GM18909 (cell line): Measurements from ENCODE around the gene ANKRD12.
"Not testable (repeated sequence)": the region's sequence is repeated elsewhere in the genome, so short reads cannot be mapped to it uniquely, and the experiment has no call there.

Experiments
- ATAC-seq: cut with Tn5 transposase; IDR thresholded peaks from one replicate; pipeline ENCODE4 v1.9.1; 2021; ENCODE audit warnings: mild to moderate bottlenecking; ENCODE audit not compliant: unreplicated experiment, poor library complexity

Gene ANKRD12

DNA sequence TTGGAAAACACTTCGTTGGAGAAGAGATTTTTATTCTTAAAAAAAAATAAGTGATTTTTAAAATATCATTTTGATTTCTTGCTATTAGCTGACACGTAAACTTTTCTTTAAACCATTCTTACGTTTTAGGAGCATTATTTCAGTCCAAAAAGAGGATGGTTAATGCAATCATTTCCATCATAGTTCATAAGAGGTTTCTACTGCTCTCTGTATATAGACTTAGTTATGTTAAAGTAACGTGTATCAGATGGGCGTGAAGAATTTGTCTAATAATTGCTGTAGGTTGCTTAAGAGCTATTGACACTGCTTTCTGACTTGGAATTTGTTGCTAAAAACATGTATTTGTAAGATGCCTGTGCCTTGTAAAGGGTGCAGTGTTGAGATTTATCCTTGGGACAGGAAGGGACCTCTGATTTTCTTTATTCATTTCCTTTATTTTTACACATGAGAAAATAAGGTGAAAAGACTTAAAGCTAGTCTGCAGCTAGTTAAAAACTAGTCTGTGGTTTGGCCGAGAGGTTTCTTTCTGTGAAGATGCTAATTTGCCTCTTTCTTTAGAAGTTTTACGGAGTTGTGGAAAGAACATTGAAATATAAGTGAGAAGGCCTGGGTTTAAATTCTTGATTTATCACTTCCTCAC is 2.9 kb downstream of the ANKRD12 start:
- ATAC-seq: no peak

DNA sequence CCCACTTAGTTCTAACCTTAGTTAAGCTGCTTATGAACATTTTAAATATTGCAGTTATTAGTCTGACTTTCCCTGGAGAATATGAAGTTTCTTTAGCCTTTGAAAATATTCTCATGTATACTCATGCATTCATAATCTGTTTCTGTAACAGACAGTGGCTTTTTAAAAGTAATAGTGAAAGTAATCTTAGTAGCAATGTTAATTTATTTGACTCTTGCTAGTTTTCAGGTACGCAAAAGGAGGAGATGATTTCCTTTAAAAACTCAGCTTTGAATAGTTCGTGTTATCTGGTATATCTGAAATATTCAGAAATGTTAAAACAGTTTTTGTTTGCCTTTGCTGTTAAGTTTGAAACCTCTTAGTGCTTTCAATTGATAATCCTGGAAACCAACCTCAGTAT is 3.8 kb downstream of the ANKRD12 start:
- no peak for ATAC-seq

DNA sequence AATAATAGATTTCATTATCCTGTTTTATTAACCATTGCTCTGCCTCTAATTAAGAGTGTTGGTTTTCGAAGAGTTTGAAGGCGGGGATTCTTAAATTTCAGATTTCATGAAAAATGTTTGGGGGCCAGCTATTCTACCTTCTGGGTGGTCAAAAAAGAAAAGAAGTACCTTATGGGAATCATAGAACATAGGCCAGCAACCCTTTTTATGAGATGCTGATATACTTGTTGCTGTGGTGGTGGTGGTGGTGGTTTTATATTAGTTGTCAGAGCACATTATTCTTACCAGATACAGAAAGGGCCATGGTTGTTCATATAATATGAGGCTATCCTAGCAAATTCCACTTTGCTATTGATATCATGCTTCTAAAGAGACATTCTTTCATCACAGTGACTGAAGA is 4.4 kb downstream of the ANKRD12 start:
- no peak for ATAC-seq

DNA sequence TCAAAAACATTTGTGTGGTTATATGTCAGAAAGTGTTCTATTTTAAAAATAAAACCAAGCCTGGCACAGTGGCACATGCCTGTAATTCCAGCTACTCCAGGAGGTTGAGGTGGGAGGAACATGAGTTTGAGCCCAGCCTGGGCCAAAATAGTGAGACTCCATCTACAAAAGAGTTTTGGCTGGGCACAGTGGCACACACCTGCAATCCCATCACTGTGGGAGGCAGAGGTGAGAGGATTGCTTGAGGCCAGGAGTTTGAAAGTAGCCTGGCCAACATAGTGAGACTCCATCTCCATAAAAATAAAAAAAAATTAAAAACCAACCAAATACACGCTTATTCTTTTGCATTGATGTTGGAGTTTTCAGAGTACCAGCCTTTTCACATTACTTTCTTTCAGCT is 9.6 kb downstream of the ANKRD12 start:
- no peak for ATAC-seq

DNA sequence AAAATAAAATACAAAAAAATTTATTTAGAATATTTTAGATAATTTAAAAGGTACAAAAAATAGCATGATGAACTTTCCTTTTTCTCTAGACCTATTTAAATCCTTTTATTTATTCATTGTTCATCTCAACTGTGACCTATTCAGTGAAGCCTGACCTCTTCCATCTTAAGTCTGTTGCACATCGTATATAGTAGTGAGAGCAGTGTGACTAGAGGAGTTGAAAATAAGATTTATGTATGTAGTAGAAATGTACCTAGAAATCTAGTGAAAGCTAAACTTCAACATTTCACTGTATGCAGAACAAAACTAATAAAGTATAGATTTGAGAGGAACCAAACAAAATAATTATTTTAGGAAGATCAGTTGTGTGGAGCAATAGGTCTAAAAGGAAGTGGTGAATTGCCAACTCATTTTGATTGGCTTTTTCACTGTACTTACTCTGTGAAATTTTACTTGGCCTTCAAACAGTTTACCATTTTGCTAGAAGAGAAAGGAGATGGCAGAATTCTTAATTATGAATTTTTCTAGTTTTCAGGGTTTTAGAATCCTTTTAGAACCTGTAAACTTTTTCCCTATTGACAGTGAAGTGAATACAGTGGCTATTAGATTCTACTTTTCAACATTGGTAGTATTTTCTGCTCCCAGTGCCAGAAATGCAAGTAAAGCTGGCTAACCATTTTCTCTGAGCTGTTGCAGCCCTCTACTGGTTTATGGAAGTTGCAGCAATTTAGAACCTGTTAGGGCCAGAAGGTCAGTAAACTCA is 11.0 kb downstream of the ANKRD12 start:
- ATAC-seq: peak; percentile 67

DNA sequence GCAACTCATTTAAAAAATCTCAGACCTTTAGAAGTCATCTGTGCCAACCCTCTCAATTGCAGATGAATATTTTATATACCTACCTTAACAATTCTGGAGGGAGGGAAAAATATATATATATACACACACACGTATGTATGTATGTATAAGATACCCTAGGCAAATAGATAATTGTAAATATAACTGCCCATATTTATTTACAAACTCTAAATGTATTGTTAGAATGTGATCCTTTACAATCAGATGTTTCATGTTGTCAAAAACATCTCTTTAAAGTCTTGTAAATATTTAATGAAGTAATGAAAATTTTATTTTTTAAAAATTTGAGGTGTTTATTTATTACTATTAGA is 11.6 kb downstream of the ANKRD12 start:
- no peak for ATAC-seq

DNA sequence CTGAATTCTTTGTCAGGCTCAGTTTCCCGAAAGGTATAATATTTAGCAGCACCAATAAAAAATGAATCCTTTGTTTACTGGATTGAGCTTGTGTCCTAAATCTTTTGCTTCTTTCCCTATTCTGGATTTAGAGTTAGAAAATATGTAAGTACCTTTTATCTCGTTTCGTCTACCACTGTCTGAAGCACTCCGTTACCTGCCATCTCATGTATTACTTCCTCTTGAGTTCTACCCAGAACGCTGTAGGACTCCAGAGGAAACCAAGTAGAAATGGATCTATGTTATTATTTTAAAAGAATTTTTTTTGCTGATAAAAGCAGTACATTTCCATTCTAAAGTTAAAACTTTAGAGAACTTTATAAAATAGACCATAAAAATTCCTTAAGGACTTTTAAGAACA is 13.5 kb downstream of the ANKRD12 start:
- ATAC-seq: no peak

DNA sequence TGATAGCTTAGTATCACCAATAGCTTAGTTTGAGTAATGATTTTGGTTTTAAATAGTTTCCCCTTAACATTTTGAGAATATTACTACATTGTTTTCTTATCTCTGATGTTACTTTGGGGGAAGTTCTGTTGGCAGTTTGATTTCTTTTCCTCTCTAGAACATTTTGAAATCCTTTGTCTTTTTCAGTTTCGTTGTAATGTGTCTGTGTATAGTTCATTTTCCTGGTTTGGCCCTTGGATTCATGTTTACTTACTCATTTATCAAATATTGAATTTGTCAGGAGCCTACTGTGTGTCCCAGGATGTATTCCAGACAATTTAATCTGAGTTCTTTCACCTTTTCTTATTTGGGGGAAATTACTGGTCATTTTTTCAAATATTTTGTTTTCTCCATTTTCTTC is 16.7 kb downstream of the ANKRD12 start:
- no peak for ATAC-seq

DNA sequence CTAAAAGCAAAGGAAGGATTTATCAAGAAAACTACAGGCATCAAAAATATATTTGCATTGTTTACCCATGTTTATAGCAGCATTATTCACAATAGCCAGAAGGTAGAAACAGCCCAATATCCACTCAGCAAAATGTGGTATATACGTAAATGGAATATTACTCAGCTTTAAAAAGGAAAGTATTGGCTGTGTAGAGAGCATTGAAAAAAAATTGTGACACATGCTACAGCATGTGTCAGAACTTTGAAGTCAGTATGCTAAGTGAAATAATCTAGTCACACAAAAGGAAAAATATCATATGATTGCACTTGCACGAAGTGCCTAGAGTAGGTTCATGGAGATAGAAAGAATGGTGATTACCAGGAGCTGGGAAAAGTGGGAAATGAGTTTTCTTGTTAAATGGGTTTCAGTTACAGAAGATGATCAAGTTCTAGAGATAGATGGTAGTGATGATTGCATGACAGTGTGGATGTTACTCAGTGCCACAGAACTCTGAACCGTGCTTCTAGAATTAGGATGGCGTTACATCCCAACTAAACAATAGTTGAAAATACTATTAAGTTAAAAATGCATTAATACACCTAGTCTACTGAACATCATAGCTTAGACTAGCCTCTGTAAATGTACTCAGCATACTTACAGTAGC is 20.1 kb downstream of the ANKRD12 start:
- ATAC-seq: no peak

DNA sequence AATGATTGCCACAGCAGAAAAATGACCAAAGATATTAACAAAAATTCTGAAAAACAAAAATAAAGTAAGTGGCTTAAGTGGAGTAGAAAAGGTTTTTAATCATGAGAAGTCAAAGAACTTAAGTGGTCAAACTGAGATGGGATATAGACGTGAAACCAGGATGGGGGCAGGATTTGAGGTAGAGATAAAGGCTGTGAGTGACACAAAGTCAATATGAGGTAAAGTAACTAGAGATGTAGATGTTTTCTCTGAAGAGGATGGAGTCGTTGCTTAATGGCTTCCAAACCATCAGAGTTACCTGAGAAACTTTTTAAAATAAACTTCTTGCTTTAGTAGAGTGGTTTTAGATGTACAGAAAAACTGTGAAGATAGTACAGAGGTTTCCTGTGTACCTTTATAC is 21.2 kb downstream of the ANKRD12 start:
- ATAC-seq: no peak

DNA sequence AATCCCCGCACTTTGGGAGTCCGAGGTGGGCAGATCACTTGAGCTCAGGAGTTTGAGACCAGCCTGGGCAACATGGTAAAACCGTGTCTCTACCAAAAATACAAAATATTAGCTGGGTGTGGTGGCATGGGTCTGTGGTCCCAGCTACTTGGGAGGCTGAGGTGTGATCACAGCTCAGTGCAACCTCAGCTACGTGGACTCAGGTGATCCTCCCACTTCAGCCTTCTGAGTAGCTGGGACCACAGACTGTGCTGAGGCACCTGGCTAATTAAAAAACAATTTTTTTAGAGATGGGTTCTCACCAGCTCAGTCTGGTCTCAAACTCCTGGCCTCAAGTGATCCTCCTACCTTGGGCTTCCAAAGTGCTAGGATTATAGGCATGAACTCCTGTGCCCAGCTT is 23.4 kb downstream of the ANKRD12 start:
- no peak for ATAC-seq

DNA sequence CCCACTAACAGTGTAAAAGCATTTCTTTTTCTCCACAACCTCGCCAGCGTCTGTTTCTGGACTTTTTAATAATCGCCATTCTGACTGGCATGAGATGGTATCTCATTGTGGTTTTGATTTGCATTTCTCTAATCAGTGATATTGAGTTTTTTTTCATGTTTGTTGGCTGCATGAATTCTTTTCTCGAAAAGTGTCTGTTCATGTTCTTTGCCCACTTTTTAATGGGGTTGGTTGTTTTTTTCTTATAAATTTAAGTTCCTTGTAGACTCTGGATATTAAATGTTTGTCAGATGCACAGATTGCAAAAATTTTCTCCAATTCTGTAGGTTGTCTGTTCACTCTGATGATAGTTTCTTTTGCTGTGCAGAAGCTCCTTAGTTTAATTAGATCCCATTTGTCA is 26.1 kb downstream of the ANKRD12 start:
- ATAC-seq: not testable (repeated sequence)

DNA sequence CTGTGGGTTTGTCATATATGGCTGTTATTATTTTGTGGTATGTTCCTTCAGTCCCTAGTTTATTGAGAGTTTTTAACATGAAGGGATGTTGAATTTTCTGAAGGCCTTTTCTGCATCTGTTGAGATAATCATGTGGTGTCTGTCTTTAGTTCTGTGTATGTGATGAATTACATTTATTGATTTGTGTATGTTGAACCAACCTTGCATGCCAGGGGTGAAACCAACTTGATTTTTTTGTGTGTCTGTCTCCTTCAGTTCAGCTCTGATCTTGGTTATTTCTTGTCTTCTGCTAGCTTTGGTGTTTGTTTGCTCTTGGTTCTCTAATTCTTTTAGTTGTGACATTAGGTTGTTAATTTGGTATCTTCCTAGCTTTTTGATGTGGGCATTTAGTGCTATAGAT is 27.6 kb downstream of the ANKRD12 start:
- ATAC-seq: not testable (repeated sequence)

DNA sequence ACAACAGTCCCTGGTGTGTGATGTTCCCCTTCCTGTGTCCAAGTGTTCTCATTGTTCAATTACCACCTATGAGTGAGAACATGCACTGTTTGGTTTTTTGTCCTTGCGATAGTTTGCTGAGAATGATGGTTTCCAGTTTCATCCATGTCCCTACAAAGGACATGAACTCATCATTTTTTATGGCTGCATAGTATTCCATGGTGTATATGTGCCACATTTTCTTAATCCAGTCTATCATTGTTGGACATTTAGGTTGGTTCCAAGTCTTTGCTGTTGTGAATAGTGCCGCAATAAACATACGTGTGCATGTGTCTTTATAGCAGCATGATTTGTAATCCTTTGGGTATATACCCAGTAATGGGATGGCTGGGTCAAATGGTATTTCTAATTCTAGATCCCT is 29.3 kb downstream of the ANKRD12 start:
- not testable (repeated sequence) for ATAC-seq

DNA sequence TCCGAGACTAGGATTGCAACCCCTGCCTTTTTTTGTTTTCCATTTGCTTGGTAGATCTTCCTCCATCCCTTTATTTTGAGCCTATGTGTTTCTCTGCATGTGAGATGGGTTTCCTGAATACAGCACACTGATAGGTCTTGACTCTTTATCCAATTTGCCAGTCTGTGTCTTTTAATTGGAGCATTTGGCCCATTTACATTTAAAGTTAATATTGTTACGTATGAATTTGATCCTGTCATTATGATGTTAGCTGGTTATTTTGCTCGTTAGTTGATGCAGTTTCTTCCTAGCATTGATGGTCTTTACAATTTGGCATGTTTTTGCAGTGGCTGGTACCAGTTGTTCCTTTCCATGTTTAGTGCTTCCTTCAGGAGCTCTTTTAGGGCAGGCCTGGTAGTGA is 32.9 kb downstream of the ANKRD12 start:
- not testable (repeated sequence) for ATAC-seq

DNA sequence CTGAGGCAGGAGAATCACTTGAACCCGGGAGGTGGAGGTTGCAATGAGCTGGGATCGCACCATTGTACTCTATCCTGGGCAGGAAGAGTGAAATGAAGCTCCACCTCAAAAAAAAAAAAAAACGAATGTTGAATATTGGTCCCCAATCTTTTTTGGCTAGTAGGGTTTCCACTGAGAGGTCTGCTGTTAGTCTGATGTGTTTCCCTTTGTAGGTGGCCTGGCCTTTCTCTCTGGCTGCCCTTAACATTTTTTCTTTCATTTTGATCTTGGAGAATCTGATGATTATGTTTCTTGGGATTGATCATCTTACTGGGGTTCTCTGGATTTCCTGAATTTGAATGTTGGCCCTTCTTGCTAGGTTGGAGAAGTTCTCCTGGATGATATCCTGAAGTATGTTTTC is 35.3 kb downstream of the ANKRD12 start:
- not testable (repeated sequence) for ATAC-seq

DNA sequence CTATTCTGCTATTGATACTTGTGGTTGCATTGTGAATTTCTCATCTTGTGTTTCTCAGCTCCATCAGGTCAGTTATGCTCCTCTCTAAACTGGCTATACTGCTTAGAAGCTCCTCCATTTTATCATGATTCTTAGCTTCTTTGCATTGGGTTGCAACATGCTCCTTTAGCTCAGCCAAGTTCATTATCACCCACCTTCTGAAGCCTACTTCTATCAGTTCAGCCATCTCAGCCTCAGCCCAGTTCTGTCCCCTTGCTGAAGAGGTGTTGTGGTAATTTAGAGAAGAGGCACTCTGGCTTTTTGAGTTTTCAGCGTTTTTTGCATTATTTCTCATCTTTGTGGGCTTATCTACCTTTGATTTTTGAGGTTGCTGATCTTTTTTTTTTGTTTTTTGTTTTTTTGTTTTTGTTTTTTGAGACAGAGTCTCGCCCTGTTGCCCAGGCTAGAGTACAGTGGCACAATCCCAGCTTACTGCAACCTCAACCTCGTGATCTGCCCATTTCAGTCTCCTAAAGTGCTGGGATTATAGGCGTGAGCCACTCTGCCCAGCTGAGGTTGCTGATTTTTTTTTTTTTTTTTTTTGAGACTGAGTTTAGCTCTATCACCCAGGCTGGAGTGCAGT is 36.0 kb downstream of the ANKRD12 start:
- ATAC-seq: no peak

DNA sequence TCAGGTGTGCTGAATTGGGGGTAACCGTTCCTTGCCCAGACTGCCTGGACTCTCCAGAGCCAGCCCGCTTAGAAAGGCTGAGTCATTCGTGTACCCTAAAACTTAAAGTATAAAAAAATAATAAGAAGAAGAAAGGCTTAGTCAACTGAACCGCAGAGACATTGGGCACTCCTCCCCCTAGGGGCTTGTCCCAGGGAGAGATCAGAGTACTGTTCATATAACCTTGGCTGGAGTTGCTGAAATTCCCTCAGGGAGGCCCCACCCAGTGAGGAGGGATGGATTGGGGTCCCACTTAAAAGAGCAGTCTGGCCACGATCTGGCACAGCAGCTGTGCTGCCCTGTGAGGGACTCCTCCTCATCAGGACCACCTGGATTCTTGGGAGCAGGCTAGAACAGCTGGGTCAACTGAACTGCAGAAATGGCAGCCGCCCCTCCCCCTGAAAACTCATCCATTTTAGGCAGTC is 37.2 kb downstream of the ANKRD12 start:
- no peak for ATAC-seq

DNA sequence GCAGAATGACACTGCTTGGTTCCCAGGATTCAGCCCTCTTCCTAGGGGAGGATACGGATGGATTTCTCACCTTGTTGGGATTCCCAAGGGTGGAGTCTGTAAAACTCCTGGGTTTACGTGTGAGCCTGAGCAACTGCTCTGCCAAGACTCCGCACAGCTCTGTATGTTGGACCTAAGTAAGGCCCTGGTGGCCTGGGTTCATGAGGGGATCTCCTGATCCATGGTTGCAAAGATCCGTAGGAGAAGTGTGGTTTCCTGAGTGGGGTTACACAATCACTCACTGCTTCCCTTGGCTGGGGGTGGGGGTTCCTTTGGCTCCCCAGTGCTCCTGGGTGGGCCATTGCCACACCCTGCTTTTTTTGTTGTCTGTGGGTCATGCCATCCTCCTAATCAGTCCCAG is 37.7 kb downstream of the ANKRD12 start:
- no peak for ATAC-seq

DNA sequence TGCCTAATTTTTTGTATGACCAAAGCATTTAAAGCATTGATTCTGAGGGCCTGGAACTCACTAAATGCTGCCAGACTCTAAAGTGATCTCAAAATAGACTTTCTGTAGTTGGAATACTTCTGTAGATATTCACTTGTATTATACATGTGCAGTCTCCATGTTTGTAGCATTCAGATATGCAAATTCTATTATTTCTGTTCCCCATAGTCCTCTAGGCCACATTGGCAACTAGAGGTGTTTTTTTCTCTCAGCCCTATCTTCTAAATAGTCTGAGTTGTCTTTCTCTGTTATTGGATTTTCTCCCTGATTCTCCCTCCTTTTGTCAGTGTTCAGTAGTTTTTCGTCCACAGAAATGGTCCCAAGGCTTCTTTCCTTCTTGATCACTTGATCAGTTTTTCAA is 38.5 kb downstream of the ANKRD12 start:
- ATAC-seq: no peak

DNA sequence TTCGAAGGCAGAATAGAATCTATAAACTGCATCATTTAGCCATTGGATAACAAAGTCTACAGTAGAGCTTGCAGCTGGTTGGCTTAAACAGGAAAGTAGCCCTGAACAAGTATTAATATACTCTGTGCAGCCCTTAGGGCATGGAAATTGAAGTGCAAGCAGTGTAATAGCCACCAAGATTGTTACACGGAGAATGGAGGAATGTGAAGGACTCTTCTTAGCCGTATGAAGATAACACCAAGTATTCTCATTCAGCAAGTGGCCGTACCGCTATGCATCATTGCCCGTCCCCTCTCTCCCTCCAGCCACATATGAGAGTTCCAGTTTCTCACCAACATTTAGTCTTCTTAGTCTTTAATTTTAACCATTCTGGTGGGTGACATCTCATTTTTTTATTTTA is 40.5 kb downstream of the ANKRD12 start:
- no peak for ATAC-seq
